ENCODE measurements around the gene POLR2E.

Gene POLR2E

DNA sequence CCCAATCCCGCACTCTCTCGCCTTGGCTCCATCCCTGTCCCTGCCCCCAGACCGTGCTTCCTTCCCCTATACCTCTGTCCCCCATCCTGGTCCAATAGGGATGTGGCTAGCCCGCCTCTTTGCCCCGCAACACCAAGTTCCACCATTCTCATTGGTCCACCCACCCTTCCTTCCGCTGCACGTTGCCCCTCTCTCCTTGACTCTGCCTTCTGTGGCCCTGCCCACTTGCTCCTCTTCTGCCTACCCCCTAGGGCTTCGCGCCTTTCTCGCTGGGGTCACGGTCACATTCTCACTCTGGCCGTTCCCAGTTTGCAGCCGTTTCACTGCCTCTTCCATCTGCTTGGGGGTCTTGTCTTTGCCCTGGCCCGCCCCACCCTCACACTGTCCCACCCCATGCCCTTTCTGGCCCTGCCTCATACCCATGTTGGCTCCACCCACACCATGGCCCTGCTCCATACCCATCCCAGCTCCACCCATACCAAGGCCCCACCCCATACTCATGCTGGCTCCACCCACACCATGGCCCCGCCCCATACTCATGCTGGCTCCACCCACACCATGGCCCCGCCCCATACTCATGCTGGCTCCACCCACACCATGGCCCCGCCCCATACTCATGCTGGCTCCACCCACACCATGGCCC is 32.7 kb downstream of the POLR2E start:
- DNase-seq: no peak

DNA sequence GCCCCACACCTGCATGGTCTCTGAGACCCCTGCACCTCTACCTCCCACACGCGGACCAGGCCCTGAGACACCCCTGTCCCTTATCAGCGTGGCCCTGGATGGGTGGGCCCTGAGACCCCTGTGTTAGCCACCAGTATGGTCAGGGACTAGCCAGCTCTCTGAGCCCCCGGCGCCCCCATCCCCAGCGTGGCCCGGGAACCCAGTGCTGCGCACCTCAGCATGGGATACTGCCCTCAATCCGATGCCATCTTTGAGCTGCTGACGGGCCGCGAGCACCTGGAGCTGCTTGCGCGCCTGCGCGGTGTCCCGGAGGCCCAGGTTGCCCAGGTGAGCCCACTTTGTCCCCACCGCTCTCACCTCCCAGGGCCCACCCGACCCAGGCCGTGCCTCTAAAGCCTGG is 33.2 kb downstream of the POLR2E start:
- DNase-seq: no peak

DNA sequence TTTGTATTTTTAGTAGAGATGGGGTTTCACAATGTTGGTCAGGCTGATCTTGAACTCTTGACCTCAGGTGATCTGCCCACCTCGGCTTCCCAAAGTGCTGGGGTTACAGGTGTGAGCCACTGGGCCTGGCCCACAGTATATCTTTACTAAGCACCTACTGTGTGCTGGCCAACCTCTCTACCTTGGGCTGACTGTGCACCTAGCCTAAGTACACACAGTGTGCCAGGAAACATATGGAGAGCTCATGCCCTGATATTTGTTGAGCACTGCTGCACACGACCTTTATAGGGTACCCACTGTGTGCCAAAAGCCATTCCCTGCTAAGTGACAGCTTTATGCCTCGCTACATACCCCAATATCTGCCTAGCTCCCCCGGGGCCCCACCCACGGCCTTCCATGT is 34.5 kb downstream of the POLR2E start:
- no peak for DNase-seq

DNA sequence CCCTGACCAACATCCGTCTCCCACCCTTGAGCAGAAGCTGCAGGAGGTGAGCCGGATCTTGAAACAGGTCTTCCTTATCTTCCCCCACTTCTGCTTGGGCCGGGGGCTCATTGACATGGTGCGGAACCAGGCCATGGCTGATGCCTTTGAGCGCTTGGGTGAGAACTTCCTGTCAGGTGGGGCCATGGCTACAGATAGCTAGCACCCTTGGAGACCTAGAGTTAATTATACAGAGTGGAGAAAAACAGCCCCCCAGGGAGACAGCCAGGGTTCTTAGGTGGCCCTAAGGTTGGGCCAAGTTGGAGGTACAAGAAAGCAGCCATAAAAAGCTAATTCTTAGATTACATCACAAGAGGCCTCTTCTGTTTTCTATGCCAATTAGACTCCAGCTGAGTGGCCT is 37.1 kb downstream of the POLR2E start:
- DNase-seq: no peak

DNA sequence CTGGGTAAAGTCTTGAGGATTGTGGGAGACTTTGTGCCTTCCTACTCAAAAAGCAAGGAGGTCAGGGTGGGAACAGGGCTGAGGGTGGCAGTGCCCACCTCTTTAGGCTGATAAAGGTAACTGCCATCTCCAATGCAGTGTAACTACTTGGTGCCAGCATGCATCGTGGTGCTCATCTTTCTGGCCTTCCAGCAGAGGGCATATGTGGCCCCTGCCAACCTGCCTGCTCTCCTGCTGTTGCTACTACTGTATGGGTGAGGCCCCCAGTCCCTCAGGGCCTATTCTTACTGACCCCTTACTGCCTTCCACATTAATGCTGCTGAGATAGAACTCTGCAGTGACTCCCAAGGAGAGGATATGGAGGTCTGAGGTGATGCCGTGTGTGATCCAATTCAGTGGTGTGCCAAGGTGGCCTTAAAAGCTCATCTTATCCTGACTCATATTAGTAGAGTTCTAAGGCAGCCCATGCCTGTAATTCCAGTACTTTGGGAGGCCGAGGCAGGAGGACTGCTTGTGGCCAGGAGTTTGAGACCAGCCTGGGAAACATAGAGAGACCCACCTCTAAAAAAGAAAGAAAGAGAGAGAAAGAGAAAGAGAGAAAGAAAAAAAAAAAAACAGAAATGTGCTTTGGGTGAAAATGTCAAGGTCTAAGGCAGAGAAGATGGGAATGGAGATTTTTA is 37.9 kb downstream of the POLR2E start:
- DNase-seq: no peak

DNA sequence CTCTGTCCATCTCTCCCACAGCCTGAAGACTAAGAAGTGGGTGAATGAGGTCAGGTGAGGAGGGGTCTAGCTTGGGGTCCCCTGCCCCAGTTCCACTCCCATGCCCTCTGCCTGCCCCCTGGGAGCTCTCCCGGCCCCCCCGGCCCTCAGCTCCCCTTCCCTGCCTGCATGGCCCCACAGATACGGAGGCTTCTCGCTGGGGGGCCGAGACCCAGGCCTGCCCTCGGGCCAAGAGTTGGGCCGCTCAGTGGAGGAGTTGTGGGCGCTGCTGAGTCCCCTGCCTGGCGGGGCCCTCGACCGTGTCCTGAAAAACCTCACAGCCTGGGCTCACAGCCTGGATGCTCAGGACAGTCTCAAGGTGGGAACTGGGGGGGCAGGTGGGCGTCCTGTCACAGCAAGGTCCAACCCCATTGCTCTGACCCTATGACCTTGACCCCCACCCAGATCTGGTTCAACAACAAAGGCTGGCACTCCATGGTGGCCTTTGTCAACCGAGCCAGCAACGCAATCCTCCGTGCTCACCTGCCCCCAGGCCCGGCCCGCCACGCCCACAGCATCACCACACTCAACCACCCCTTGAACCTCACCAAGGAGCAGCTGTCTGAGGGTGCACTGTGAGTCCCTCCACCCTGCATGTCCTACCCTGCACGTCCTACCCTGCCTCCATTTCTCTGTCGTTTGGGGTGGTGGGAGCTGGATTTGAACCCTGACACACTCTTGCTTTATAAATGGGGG is 39.1 kb downstream of the POLR2E start:
- no peak for DNase-seq

DNA sequence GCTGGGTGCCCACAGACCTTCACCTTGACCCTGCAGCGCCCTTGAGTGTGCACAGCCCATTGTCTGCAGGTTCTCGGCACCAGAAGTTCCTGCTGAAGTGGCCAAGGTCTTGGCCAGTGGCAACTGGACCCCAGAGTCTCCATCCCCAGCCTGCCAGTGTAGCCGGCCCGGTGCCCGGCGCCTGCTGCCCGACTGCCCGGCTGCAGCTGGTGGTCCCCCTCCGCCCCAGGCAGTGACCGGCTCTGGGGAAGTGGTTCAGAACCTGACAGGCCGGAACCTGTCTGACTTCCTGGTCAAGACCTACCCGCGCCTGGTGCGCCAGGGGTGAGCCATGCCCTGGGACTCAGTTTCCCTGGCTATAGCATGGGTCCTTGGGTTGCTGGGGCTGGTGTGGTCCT is 40.1 kb downstream of the POLR2E start:
- no peak for DNase-seq

DNA sequence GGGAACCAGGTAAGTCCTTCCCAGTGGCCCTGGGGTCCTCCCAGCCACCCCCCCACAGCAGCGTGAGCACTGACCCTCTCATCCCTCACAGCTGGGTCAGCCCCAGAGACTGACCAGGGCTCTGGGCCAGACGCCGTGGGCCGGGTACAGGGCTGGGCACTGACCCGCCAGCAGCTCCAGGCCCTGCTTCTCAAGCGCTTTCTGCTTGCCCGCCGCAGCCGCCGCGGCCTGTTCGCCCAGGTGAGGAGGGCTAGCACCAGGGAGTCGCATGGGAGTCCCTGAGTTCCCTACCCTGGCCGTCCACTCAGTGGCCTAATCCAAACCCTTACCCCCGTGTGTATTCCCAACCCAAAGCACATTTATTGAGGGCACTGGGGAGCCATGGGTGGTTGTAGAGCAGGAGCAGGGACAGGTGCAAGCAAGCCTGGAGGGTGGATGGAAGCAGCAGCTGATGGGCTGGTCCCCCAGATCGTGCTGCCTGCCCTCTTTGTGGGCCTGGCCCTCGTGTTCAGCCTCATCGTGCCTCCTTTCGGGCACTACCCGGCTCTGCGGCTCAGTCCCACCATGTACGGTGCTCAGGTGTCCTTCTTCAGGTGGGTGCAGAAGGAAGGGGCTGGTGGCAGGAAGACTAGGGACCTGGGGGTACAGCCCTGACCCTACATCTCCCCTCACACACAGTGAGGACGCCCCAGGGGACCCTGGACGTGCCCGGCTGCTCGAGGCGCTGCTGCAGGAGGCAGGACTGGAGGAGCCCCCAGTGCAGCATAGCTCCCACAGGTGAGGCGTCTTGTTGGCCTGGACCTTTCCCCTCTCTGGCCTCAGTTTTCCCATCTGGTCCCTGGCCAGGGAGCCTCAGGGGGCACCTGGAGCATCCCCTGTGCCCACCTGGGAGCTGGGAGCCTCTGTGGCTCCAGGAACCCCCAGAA is 40.8 kb downstream of the POLR2E start:
- DNase-seq: no peak

DNA sequence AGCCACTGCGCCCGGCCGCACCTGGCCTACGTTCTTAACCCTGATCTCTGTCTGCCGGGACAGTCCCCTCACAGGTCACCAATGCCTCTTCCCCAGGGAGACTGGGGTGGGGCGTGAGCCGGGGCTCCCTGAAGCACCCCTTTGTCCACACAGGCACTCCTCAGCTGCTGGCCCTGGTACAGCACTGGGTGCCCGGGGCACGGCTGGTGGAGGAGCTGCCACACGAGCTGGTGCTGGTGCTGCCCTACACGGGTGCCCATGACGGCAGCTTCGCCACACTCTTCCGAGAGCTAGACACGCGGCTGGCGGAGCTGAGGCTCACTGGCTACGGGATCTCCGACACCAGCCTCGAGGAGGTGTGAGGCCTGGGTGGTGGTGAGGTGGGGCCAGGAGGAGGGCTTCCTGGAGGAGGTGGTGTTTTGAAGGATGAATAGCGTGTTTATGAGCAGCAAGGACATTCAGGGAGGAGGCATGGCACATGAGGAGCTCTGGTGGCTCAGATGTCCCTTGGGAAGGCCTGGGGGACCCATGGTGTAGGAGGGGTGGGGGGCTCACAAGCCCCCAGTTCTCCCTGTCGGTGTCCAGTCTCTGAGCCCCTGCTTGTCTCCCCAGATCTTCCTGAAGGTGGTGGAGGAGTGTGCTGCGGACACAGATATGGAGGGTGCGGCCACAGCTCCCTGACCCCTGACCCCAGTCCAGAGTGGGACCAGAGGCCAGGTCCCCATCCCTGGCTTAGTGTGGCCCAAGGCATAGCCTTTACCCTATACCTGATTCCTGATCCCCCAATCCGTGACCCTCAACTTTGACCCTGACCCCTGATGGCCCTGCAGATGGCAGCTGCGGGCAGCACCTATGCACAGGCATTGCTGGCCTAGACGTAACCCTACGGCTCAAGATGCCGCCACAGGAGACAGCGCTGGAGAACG is 41.7 kb downstream of the POLR2E start:
- no peak for DNase-seq

DNA sequence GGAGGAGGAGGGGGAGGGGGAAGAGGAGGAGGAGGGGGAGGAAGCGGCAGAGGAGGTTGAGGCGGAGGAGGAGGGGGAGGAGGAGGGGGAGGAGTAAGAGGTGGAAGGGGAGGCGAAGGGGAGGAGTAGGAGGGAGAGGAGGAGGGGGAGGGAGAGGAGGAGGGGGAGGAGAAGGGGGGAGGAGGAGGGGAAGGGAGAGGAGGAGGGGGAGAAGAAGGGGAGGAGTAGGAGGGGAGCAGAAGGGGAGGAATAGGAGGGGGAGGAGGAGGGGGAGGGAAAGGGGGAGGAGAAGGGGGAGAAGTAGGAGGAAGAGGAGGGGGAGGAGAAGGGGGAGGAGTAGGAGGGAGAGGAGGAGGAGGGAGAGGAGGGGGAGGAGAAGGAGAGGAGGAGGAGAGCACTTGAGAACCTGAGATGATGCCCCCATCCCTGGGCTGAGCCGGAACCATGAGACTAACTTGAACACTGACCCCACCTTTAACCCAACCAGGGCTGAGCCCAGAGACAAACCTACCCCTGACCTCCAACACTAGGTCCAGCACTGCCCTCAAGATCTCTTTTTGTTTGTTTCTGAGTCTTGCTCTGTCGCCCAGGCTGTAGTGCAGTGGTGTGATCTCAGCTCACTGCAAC is 42.7 kb downstream of the POLR2E start:
- no peak for DNase-seq

DNA sequence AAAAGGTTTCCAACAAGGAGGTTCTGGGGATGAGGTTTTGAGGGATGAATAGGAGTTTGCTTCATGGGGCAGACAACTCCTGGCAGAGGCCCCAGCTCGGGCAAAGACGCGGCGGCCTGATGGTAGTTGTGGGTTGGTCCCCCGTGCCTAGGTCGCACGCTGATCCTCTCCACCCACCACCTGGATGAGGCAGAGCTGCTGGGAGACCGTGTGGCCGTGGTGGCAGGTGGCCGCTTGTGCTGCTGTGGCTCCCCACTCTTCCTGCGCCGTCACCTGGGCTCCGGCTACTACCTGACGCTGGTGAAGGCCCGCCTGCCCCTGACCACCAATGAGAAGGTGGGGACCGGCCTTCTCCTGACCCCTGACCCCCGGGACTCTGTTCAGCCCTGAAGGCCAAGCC is 43.4 kb downstream of the POLR2E start:
- DNase-seq: no peak

DNA sequence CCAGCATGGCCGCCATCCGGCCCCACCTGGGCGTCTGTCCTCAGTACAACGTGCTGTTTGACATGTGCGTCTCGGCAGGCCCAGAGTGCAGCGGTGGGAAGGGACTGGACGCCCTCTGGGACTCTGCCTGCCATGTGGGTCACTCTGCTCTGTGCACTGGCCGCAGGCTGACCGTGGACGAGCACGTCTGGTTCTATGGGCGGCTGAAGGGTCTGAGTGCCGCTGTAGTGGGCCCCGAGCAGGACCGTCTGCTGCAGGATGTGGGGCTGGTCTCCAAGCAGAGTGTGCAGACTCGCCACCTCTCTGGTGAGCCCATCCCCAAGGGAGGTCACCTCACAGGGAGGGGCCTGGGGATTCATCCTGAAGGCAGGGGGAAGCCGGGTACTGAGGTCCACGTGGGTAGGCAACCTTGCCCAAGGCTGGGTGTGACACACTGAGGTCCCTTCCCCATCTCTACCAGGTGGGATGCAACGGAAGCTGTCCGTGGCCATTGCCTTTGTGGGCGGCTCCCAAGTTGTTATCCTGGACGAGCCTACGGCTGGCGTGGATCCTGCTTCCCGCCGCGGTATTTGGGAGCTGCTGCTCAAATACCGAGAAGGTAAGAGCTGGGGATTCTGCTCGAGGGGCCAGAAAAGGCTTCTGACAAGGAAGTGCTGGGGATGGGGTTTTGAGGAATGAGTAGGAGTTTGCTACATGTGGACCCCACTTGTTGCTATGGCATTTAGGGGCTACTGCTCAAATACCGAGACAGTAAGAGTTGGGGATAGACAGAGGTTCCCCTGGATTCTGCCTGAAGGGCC is 44.0 kb downstream of the POLR2E start:
- DNase-seq: no peak

DNA sequence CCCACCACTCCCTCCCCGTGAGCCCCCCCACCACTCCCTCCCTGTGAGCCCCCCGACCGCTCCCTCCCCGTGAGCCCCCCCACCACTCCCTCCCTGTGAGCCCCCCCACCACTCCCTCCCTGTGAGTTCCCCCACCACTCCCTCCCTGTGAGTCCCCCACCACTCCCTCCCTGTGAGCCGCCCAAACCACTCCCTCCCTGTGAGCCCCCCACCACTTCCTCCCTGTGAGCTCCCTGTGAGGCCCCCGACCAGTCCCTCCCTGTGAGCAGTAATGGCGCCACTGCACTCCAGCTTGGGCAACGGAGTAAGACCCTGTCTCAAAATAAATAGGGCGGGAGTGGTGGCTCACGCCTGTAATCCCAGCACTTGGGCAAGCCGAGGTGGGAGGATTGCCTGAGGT is 45.4 kb downstream of the POLR2E start:
- DNase-seq: no peak

DNA sequence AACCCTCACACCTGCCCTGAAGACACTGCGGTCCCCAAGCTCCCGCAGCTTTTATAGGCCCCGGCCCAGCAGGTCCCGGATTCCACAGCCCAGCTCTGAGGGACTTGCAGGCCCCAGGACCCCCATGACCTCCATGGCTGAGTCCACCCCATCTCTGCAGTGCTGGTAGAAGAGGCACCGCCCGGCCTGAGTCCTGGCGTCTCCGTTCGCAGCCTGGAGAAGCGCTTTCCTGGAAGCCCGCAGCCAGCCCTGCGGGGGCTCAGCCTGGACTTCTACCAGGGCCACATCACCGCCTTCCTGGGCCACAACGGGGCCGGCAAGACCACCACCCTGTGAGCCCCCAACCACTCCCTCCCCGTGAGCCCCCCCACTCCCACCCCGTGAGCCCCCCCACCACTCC is 46.1 kb downstream of the POLR2E start:
- DNase-seq: no peak

DNA sequence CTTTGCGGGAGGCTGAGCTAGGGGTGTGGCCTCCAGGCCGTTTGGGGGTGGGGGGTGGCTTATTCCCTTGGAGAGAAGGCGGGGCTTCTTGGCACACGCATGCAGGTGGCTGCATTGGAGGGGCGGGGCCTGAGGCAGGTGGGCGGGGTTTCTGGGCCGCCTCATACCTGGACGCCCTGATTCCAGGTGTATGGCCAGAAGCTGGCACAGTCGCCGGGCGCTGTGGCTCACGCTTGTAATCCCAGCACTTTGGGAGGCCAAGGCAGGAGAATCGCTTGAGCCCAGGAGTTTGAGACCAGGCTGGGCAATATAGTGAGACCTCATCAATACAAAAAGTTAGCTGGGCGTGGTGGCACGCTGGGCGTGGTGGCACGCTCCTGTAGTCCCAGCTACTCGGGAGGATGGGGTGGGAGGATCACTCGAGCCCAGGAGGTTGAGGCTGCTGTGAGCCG is 47.5 kb downstream of the POLR2E start:
- DNase-seq: no peak

DNA sequence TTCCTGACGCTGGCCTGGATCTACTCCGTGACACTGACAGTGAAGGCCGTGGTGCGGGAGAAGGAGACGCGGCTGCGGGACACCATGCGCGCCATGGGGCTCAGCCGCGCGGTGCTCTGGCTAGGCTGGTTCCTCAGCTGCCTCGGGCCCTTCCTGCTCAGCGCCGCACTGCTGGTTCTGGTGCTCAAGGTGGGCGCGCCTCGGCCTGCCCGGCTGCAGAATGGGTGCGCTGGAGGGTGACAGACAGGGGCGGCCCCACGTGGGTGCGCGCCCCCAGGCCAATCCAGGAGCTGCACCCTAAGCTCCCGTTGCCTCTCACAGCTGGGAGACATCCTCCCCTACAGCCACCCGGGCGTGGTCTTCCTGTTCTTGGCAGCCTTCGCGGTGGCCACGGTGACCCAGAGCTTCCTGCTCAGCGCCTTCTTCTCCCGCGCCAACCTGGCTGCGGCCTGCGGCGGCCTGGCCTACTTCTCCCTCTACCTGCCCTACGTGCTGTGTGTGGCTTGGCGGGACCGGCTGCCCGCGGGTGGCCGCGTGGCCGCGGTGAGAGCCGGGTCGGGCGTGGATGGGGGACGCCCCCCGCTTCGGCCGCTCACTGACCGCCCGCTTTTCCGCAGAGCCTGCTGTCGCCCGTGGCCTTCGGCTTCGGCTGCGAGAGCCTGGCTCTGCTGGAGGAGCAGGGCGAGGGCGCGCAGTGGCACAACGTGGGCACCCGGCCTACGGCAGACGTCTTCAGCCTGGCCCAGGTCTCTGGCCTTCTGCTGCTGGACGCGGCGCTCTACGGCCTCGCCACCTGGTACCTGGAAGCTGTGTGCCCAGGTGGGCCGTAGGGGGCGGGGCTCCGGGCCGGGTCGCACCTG is 48.1 kb downstream of the POLR2E start:
- no peak for DNase-seq

DNA sequence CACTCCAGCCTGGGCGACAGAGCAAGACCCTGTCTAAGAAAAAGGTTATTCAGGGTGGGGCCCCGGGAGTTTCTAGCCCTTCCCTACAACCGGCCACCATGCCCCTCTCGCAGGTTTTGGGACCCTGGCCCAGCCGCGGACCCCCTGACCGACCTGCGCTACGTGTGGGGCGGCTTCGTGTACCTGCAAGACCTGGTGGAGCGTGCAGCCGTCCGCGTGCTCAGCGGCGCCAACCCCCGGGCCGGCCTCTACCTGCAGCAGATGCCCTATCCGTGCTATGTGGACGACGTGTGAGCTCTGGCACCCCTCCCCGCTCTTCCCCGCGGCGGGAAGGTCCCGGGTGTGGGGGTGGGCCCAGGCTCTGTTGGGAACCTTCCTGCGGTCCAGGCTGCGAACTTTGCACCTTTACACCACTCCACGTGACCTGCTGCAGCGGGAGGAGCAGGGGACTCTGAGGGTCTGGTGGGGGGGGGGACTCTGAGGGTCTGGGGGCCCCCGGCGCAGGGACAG is 49.0 kb downstream of the POLR2E start:
- DNase-seq: no peak

DNA sequence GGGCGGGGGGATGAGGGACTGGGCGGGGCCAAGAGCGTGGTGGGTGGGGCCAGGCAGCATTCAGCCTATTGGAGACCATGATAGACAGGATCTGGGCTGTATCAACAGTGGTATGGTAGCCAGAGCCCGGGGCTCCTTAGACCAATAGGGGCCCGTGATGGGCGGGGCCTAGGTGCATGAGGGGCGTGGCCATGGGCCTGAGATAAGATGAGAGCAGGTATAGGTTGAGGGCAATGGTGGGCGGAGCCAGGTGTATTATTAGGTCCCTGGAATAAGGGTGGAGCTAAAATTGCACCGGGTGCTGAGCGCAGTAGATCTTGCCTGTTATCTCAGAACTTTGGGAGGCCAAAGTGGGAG is 50.0 kb downstream of the POLR2E start:
- DNase-seq: no peak

DNA sequence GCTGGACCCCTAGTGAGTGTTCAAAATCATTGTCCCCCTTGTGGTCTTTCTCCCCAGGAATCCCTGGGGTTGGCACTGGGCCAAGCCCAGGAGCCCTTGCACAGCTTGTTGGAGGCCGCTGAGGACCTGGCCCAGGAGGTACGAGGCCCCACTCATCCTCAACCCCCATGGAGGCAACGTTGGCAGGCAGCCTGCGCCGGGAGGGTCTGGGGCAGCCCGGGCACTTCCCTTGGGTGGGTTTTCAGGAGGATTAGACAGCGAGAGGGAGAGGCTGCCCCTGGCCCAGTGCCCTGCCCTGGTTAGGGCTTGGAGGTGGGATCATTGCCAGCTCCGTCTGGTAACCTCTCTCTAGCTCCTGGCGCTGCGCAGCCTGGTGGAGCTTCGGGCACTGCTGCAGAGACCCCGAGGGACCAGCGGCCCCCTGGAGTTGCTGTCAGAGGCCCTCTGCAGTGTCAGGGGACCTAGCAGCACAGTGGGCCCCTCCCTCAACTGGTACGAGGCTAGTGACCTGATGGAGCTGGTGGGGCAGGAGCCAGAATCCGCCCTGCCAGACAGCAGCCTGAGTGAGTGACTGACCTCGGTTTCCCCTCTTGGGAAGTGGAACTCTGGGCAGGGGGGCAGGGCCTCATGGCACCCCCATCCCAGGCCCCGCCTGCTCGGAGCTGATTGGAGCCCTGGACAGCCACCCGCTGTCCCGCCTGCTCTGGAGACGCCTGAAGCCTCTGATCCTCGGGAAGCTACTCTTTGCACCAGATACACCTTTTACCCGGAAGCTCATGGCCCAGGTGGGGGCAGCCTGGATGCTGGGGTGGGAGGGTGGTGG is 52.3 kb downstream of the POLR2E start:
- DNase-seq: no peak

All from COR-L47 (cell line).